GM21528 (cell line): ENCODE measurements around the gene IL1RAPL1.

ENCODE experiments used
- ATAC-seq: cut with Tn5 transposase; IDR thresholded peaks from one replicate; pipeline ENCODE4 v1.9.1; 2021; ENCODE audit warnings: mild to moderate bottlenecking, moderate library complexity; ENCODE audit not compliant: unreplicated experiment, low FRiP score

IL1RAPL1 gene

DNA sequence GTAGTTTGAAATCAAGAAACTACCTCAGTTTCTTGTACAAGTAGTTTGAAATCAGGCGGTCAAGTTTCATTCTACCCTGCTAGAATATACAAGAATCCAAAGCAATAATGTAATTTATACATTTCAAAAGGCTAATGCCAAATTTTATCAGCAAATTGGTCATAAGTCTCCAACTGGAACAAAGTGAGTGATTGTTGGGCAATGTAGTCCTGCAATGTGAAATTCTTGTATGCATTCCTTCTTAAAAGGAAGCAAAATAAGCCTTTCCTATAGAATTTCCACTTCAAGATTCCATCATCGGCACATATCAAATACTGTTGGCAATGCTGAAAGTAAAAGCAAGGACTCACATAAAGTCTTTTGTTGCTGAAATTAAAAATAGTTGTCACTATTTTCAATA is 334.9 kb downstream of the IL1RAPL1 start:
- ATAC-seq: no peak

DNA sequence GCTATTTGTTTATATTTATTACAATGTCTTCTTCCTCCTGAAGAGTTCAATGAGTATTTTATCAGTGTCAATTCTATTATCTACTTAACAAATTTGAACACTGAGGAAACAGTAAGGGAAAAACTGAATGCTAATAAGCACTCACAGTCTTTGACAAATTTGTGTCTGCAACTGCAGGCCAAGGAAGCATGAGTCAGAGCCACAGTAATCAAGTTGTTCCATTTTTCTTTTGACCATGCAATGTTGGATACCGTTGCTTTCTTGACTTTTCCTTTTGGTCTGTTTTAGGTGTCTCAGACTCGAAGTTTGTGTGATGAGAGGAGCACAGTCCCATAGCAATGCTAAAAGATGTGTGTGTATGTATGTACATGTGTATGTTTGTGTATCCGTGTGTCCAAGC is 359.6 kb downstream of the IL1RAPL1 start:
- no peak for ATAC-seq

DNA sequence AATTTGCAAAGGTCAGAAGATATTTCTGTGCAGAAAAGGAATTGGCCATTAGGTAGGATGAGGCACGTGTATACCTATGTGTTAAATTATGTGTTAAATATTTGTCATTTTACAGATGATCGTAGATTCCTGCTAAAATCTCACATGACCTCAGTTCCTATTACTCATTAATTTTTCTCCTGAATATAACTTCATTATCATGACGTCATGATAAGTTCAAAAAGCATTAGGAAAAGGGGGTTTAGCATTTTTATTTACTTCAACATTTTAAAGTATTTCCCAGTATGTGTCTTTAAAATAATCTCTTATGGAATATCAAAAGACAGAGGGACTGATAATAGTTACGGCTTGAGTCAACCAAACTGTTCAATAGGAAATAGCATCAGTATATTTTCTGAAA is 372.8 kb downstream of the IL1RAPL1 start:
- ATAC-seq: no peak

DNA sequence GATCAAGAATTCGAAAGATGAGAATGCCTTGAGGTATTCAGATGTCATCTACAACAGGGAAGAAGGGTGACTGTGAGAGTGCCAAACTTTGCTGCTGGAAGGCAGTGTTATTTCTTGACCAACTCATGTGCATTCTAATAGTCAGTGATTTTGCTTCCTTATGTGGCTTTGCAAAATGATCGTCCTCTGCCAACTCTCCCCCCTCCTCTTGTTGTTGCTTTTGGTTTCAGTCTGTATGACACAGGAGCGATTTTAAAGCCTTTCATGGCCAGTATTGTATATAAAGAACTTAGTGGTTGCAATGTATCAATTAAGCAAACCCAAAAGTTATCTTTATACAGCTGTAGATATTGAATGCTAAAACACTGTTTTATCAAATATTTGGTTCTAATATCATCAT is 379.1 kb downstream of the IL1RAPL1 start:
- ATAC-seq: no peak

DNA sequence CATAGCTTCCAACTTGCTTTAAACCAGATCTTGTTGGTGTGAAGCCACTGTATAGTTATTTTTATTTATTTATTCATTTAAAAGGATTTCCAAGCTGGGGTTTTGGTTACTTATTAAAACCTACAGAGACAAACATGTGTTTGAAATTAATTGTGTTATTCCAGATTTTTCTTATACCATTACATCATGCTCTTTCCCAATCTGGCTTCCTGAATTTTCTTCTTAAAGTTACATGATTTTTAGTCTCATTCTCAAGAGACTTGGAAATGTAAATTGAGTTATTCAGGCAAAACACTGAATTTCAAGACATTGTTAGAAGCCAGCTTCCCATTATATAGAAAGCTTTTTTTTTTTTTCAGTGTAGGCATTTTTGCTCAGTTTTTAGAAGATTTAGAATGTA is 381.9 kb downstream of the IL1RAPL1 start:
- ATAC-seq: no peak

DNA sequence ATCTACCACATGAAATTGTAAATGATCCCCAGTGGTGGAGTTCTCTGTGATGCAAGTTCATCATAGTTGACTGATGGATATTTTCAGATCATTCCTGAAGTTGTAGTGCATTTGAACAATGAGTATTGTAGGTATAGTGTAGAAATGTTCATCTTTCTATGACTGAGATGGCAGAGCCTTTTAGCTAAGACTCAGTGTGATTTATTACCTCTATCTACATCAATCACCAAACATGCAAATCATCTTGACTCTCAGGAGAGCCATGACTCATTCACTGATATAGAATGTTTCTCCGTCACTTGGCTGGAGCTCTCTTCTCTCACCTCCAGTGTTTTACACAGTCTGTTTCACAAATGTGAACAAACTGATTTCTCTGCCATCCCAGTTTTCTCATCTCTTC is 392.6 kb downstream of the IL1RAPL1 start:
- no peak for ATAC-seq

DNA sequence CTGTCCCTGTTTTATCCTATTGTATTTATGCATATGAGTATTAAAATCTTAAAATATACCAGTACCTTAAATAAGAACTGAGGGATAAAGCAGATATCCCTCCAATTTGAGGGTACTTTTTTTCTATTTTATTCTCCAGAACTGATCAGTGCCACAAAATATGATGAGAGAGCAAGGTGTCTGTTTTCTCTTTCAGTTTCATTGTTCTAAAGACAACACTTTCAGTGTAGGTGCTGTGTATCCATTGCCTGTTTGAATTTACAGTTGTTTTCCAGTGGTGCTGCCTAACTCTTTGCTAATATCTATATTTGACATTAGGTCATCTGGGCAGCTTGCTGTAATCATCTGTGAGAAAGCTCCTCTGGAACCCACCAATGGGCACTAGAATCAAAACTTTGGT is 394.7 kb downstream of the IL1RAPL1 start:
- ATAC-seq: no peak

DNA sequence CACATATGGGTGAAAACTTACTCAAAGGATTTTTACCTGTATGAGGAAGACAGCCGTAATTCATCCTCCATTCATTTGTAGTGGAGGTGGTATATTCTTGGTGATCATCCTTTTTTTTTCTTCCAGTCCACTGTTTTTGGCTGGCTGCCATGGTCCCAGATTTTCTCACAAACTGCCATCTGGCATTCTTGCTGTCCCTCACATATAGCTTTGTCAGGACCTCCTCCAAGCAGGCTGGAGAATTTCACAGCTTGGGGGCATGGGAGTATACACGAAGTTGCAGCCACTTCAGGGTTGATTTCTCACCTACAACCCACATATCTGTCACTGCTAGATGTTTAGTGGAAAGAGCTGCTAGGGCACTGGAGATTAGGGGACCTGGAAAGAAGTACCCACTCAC is 401.0 kb downstream of the IL1RAPL1 start:
- no peak for ATAC-seq

DNA sequence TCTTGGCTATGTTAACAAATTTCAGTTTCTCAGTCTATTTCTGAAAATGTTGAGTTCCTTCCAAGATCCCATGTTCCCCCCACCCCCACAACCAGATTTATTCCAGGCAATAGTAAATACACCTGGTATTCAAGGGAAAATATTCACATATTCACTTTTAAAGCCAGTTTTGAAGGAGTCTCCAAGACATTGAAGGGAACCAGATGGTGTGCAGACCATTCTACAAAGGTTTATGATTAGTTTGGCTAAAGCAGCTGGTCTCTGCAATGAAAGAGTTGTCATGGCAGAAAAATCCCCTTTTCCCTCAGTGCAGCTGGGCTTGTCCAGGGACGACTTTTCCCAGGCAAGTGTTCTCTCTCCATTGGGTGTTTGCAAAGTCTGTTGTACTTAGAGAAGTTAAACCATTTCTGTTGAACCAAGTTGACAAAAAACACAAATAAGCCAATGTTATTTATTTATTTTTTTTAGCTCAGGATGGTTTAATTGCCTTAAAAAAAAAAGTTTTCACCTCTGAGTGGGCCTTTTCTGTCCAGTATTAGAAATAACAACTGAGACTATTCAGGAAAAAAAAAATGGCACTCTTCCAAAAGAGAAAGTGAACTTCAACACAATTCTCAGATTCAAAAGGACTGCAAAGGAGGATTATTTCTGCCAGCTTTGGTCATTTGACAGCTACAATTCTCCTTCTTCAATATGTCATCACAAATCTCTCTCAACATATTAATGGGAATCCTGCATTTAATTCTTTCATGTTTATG is 410.6 kb downstream of the IL1RAPL1 start:
- ATAC-seq: no peak

DNA sequence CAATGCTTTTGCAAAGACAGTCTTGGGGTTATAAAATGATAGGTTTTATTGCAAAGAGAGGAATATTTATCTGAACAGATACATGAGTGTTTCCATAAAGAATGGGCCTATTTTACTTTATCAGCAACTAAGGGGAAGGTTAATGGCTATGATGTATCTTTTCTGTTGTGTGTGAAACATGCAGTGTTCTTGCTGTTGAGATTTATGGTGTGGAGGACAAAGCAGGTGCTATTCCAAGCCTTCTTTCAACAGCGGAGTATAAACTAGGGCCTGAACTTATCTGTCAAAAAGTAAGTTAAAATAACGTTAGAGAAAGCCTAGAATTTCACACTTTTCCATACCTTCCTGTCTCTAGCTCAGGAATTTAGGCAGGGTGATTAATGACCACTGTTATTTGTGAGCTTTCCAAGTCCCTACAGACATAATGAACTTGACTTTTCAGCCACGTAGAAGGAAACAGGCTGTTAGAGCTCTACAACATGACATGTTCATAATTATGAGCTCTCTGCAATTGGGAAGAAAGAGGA is 411.4 kb downstream of the IL1RAPL1 start:
- ATAC-seq: no peak

DNA sequence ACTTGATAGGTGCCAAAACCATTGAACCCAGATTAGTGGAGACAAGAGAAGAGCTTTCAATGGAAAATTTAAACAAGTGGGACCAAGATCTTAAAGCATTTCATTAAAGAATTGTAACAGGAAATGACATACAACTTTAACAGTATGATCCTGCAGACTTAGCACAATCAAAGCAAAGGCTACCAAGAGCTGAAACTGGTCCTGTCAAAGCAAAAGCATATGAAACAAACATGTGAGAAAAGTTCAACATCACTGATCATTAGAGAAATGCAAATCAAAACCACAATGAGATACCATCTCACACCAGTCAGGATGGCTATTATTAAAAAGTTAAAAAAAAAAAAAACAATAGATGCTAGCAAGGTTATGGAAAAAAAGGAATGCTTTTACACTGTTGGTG is 425.6 kb downstream of the IL1RAPL1 start:
- no peak for ATAC-seq

DNA sequence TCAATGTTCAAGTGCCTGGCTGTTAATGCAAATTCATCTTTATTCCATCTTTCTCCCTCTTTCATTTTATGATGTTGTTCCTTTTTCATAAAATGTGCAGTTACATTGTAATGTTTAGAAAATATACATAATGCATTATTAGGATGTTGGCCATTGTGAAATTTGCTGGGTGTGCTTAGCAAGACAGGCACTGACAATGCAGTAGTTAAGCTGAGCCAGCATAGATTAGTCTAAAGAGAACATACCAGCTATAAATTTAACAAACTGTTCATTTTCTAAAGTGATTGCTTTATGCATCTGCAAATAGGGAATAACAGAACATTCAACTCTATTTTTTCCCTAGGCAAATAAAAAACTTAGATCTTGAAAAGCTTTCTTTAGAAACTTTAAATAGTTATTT is 436.0 kb downstream of the IL1RAPL1 start:
- no peak for ATAC-seq

DNA sequence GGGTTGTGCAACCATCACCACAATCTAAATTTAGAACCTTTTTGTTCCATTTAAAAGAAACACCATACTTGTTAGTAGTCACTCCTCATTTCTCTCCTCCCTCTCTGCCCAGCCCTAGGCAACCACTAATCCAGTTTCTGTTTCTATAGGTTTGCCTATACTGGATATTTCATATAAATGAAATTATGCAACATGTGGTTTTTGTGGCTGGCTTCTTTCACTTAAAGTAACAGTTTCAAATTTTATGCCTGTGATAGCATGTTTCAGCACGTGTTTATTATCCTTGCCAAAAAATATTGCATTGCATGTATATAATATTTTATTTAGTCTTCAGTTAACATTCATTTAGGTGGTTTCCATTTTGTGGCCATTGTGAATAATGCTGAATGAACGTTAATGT is 437.6 kb downstream of the IL1RAPL1 start:
- ATAC-seq: no peak

DNA sequence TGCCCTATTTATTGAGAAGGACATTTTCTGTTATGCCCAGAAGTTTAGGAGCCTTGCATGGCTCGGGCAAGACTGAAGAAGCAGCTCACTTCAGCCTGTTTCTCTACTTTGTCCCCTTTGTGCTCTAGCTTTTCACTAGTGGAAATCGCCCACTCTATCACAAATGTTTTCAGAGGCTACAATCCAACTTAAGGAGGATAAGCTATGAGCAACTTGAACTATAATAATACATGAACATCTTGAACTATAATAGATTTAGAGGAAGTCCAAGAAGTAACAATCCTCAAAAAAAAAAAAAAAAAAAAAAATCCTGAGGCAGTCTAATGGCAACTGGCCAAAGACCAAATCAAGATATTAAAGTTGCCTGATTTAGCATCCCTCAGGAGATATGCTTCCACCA is 452.3 kb downstream of the IL1RAPL1 start:
- no peak for ATAC-seq

DNA sequence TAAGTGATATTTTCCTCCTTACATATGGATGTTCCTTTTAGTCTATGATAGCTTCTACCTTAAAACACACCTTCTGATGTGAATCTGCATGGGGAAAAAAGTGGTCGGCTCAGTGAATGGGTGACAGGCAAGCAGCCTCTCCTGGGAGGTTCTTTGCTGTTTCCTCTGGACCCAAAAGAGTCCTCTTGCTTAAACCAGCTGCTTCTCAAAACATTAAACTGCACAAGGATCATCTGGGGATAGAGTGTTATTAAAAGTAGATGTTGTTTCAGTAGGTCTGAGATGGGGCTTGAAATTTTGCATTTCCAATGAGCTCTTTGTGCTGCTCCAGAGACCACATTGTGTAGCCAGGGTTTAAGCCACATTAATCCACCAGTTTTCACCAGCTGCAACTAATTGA is 452.9 kb downstream of the IL1RAPL1 start:
- ATAC-seq: no peak

DNA sequence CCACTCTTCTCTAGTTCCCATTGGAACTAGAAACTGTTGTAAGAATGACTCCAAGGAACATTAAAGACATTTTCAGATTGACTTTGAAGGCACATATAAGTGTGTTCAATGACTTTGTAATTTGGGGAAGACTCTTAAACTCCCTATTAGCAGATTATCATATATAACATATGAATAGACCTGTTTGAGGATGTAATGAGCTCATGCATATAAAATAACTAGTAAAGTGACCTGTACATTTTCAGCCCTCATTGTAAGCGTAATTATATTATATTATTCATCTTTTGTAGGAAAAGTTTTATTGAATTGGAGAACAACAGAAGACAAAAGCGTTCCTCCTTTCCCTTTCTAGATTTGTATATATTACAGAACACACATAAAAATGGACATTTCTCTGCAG is 455.1 kb downstream of the IL1RAPL1 start:
- ATAC-seq: no peak

DNA sequence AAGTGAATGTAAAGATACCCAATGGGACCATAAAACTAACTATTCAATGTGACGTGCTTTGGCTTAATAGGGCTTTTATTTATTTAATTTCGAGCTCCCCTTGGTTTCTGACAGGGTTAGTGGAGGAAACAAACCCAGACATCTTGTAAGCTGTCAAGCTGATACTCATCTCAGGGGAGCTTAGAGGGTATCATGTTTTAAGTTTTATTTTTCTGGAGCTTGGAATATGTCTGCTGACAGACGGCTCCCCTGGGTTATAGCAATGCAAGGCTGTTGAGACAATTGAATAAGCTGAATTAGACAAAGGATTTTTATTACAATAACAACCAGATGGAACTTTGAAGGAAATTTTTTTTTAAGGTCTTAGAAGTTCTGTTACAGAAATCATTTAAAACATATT is 456.5 kb downstream of the IL1RAPL1 start:
- no peak for ATAC-seq

DNA sequence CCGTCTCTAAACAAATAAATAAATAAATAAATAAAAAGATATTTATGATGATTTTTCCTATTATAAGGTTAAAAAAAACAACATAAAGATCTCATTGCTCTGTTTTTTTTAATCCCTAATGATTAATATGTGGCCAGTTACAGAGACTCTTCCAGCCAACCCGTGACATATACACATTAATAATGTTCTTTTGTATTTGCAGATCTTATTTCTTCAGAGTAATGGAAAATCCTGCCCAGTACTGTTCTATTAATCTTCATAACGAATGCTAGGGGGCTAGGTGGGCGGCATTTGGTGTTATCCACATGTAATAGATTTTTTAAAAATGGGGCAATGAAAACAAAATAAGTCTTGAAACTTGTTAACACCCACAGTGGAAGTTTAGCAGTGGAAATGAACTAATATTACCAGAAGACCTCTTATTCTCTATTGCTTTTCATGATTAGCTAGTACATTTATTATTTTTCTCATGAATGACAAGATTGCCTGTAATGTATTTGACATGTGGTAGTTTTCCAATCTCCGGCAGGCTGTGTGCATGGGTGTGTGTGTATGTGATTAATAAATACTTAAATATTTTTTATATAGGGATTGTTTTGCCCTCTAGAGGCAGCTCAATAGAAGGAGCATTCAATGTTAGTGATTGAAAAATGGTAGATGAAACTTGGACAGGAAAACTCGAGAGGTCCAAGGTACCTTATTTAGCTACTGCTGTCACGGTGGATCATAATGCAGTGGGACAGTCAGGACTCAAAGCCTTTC is 457.4 kb downstream of the IL1RAPL1 start:
- no peak for ATAC-seq

DNA sequence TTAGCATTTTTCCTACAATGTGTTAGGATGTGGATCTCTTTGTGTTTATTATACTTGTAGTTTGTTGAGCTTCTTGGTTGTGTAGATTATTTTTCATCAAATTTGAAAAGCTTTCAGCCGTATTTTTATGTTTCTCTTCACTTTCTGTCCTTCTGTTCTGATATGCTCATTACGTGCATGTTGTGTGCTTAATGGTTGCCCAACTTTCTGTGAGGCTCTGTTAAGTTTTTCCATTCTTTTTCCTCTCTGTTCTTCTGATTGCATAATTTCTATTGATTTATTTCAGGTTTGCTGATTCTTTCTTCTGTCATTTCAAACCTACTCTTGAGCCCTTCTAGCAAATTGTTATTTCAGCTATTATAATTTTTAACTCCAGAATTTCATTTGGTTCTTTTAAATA is 478.2 kb downstream of the IL1RAPL1 start:
- no peak for ATAC-seq

DNA sequence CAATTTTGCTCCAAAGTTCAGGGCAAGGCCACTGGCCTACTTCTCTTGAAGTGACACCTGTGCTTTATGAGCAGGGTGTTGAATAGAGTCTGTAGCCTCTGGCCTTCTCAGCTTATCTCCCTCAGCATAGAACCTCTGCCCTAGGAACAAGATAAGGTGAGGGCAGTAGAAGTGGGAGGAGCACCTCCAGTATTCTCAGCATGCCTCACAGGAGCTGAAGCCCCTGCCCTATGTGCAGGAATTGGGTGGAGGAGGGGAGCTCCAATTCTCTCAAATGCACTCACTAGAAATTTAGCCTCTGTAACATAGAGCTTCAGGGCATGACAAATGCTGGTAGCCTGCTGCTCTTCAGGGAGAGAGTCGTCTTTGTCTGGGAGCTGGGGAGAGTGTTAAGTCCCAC is 479.3 kb downstream of the IL1RAPL1 start:
- no peak for ATAC-seq

DNA sequence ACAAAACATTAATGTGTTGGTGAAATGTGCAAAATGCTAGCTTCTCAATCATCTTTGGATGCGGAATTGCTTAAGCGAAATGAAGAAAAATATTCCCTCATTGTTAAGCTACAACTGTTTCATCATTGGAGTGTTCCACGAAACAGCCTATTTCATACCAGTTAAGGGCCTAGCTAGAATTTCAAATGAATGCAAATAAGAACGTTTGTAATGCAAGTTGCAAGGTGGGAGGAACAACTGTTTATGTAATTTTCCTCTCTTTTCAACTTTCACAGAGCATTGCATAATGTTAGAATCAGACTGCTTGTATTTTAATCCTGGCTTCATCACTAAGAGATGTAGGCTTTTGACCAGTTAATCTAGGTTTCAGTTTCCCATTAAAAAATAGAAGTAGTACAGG is 480.1 kb downstream of the IL1RAPL1 start:
- no peak for ATAC-seq
